GM21619 (cell line): ENCODE data around the gene SLC9A5.

ENCODE experiments used
- ATAC-seq: cut with Tn5 transposase; IDR thresholded peaks from one replicate; pipeline ENCODE4 v1.9.1; 2021; ENCODE audit not compliant: unreplicated experiment

Gene SLC9A5

GRCh38 chr16:67280090-67281015, 31.6 kb downstream of the SLC9A5 start:
- ATAC-seq, result no peak

DNA sequence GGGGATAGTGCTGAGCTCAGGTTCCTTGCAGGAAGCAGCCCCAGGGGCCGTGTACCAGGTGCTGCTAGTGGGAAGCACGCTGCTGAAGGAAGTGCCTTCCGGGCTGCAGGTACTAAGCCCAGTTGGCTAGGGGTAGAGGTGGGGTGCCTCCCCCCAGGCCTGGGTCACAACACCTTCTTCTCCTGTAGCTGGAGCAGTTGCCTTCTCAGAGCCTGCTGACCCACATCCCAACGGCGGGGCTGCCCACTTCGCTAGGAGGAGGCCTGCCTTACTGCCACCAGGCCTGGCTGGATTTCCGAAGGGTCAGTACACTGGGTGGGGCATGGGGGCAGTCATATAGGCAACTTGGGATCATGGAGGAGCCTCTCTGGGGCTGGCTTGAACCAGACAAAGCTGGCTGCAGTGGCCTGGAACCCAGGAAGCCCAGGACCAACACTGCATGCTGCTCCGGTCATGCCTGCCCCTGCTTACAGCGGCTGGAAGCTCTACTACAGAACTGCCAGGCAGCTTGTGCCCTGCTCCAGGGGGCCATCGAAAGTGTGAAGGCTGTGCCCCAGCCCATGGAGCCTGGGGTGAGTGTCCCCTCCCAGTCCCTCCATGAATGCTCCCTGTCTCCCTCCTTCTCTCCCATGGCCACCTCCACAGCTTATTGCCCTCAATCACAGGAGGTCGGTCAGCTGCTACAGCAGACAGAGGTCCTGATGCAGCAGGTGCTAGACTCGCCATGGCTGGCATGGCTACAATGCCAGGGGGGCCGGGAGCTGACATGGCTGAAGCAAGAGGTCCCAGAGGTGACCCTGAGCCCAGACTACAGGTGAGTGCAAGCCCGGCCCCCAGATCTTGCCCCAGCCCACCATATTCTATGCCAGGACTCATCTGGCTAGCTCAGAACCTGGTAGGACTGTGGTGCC, 33.0 kb downstream of the SLC9A5 start:
- ATAC-seq, result no peak

- ATAC-seq, result no peak
Observed at GRCh38 chr16:67282447-67282805, 33.6 kb downstream of the SLC9A5 start.

DNA sequence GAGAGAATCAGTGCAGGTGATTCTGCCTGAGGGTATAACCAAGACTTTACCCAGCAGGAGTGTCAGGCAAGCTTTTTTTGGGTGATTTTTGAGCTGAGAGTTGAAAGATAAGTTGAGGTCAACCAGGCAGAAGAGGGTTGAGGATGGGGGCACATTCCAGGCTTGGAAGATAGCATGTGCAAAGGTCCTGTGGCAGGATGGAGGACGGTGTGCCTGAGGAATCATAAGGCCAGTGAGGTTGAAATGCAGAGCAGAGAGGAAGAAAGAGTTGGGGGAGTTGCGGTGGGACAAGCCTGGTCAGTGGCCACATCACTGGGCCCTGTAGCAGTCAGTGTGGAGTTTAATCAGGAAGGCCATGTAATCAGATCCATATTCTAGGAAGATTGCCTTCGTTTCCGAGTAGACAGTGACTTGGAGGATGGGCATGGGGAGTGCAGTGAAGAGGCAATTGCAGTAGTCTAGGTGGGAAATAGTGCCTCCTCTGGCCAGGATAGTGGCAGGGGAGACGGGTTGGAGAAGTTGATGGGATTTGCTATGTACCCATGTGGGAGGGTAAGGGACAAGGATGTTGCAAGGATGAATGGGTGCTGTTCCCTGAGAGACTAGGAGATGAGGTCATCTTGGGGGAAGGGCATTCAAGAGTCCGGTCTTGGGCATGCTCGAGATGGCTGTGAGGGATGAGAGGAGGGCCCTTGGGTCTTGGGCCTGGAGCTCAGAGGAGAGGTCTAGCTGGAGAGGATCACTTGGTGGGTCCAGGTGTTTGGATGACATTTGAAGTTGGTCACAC, 34.5 kb downstream of the SLC9A5 start:
- ATAC-seq, result no peak

DNA sequence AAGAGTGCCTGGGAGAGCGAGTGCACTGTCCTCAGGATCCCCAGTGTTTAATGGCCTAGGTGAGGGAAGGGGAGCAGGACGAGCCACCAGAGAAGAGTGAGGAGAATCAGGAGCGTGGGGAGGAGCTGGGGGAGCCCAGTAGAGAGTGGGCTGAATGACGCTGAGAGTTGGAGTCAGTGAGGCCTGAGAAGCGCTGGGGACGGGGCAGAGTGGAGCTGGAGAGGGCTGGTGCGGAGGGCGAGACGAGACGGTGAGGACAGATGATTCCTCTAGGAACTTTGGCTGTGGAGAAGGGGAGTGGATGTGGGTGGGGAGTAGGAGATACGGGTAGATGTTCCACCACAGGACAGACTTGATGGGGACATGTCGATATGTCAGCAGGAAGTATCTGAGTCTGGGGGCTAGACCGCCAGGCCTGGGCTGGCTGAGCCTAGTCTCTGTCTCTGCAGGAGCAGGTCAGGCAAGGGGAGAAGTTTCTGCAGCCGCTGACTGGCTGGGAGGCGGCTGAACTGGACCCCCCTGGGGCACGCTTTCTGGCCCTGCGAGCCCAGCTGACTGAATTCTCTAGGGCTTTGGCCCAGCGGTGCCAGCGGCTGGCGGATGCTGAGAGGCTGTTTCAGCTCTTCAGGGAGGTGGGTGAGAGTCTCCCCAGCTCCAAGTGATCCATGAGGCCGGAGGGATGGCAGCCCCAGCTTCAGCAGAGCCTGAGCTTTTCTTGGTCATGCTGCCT, 35.2 kb downstream of the SLC9A5 start:
- no peak for ATAC-seq

- ATAC-seq, result no peak
Observed at GRCh38 chr16:67284699-67285646, 36.2 kb downstream of the SLC9A5 start.

DNA sequence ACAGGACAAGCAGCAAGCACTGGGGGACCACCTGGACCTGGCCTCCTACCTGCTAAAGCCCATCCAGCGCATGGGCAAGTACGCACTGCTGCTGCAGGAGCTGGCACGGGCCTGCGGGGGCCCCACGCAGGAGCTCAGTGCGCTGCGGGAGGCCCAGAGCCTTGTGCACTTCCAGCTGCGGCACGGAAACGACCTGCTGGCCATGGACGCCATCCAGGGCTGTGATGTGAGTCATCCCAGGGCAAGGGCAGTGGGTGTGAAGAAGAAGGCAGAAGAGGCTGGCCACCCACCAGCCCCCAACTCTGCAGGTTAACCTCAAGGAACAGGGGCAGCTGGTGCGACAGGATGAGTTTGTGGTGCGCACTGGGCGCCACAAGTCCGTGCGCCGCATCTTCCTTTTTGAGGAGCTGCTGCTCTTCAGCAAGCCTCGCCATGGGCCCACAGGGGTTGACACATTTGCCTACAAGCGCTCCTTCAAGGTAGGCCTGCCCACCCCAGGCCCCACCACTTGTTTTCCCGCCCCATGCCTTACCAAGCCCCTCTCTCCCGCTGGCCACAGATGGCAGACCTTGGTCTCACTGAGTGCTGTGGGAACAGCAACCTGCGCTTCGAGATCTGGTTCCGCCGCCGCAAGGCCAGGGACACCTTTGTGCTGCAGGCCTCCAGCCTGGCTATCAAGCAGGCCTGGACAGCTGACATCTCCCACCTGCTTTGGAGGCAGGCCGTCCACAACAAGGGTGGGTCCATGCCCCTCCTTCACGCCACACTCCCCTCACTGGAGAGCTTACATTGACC, 37.9 kb downstream of the SLC9A5 start:
- no peak for ATAC-seq

DNA sequence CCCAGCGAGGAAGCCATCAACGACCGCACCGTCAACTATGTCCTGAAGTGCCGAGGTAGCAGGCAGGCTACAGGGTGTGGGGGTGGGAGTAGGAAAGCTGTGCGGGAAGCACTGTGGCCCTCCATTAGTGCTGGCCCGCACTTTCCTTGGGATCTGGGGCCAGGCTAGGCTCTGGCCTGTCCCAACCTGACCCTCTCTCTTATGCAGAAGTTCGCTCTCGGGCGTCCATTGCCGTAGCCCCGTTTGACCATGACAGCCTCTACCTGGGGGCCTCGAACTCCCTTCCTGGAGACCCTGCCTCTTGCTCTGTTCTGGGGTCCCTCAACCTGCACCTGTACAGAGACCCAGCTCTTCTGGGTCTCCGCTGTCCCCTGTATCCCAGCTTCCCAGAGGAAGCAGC, 39.2 kb downstream of the SLC9A5 start:
- ATAC-seq, result no peak

GRCh38 chr16:67291461-67291860, 42.7 kb downstream of the SLC9A5 start:
- ATAC-seq, result no peak

DNA sequence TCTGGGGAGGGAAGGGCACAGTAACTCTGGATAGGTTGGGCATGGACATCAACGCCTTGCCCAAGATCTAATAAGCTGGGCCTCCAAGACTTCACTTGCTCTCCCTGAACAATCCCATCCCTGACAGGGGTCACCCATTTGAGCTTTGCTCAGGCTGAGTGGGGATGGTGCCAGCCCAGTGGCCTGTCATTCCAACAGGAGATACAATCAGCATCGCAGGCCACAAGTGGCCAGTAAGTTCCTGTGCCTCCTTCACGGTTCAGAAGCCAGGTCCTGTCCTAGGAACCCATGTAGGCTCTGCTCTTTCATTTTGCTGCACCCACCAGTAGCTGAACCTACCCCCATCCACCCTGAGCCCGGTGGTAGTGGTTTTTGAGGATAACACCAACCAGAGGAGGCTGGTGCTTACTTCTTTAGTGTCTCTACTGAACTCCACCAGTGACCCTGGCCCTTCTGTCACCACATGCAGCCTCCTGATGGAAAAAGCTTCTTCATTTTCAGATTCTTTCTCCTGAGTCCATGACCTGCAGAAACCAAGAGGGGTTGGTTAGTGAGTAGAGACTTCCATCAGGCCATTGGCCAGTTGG, 45.5 kb downstream of the SLC9A5 start:
- ATAC-seq, result no peak

GRCh38 chr16:67294938-67295361, 46.2 kb downstream of the SLC9A5 start:
- ATAC-seq, result no peak

DNA sequence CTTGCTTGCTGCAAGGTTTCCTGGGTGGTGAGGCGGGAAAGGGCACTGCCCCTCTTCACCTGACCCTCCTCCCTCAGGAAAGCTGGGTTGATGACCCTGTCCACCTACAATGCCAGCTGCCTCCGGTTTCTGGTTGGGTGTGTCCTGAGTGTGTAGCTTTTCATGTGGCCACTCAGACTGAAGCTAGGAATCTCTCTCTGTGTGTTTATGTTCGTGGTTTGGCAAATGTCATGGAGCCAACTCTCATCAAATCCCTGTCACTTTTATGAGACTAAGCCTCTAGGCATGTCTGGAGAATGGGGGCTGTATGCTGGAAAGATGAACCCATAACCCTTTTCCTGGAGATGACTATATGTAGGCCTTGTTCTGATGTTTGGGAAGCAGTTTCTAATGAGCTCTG, 47.6 kb downstream of the SLC9A5 start:
- ATAC-seq, result no peak

- no peak for ATAC-seq
Observed at GRCh38 chr16:67298277-67298676, 49.5 kb downstream of the SLC9A5 start.

DNA sequence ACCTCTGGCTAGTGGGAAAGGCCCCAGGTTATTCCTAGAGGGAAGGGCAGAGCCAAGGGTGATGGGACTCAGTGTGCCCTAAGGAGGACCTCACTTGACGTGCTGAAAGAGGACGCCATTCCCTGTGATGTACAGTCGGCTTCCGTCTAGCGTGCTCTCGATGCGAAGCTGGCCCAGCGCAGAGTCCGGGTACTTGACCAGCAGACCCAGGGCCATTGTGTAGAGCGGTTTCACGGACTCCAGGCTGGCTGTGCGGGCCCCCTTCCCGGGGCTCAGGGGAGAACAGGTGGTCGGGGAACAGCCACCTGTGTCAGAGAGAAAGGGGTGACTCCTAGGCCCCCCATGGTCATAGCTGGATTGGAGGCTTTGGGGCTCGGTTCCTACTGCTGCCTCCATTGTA, 50.5 kb downstream of the SLC9A5 start:
- no peak for ATAC-seq

- no peak for ATAC-seq
Observed at GRCh38 chr16:67301080-67301782, 52.5 kb downstream of the SLC9A5 start.

GRCh38 chr16:67302076-67302475, 53.3 kb downstream of the SLC9A5 start:
- no peak for ATAC-seq

DNA sequence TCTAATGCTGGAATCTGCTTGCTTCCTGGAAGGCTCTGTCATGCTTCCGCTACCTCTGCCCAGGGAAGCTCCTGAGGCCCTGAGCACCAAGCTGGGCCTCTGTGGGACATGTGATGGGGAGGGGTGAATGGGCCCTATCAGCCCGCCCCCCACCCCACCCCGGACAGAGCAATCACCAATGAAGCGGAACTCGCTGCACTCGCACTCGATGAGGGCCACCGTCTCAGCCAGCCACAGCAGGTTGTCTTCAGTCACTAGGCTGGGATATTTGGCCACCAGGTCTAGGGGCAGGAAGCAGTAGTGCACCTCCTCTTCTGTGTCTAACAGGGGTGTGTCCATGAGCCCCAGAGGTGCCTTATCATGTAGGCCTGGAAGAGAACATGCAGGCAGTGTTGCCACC, 54.2 kb downstream of the SLC9A5 start:
- ATAC-seq, result no peak

- no peak for ATAC-seq
Observed at GRCh38 chr16:67304020-67304419, 55.2 kb downstream of the SLC9A5 start.
